Ishikawa (cell line): ENCODE measurements around the gene LIPH.

Experiments used
- CEBPB ChIP-seq: IDR thresholded peaks from 2 replicates; pipeline ENCODE4 v1.6.1; 2012
- CREB1 ChIP-seq: IDR thresholded peaks from 2 replicates; pipeline ENCODE4 v1.6.1; 2012; ENCODE audit warnings: low read depth
- EGR1 ChIP-seq: IDR thresholded peaks from 2 replicates; pipeline ENCODE4 v1.6.1; 2012
- EP300 ChIP-seq: IDR thresholded peaks from 2 replicates; pipeline ENCODE4 v1.6.1; 2012; ENCODE audit warnings: borderline replicate concordance
- NFIC ChIP-seq: IDR thresholded peaks from 2 replicates; pipeline ENCODE4 v1.6.1; 2012
- RAD21 ChIP-seq: IDR thresholded peaks from 2 replicates; pipeline ENCODE4 v1.6.1; 2012; ENCODE audit warnings: low read depth
- TAF1 ChIP-seq: IDR thresholded peaks from 2 replicates; pipeline ENCODE4 v1.6.1; 2012; ENCODE audit warnings: low read depth, mild to moderate bottlenecking
- TCF12 ChIP-seq: IDR thresholded peaks from 2 replicates; pipeline ENCODE4 v1.6.1; 2012; ENCODE audit warnings: low read depth
- TEAD4 ChIP-seq: IDR thresholded peaks from 2 replicates; pipeline ENCODE4 v1.6.1; 2012
- YY1 ChIP-seq: IDR thresholded peaks from 2 replicates; pipeline ENCODE4 v1.6.1; 2012; ENCODE audit warnings: low read depth
- TF ChIP-seq, protein P1 (sequence below): IDR thresholded peaks from 2 replicates; pipeline ENCODE4 v1.6.1; 2012
- TF ChIP-seq, protein P2 (sequence below): IDR thresholded peaks from 2 replicates; pipeline ENCODE4 v1.6.1; 2012; ENCODE audit warnings: low read depth, mild to moderate bottlenecking

DNA sequence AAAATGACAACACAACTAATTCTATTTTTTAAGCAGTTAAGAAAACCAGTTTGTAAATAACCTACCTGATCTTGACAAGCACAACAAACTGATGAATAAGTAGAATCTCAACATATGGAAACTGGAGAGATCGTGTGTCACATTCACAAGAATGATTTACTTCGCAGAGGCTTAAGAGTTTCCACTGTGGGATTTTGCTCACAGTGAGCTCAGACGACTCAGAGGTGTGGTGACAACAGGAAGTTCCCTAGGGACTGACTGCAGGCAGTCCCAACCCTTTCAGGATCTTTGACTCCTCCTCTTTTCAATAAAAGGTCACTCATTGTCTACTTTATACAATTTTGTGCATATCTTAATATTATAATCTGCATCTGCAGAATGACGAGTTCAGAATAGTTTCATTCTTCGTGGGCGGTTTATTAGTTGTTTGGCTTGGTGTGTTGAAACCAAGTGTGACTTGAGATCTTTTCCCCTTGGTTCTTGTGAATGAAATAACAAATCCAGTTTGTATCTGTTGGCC, at the start of gene LIPH:
- TF ChIP-seq YY1 = no peak
- TF ChIP-seq CREB1 = no peak
- TF ChIP-seq, protein P1, sequence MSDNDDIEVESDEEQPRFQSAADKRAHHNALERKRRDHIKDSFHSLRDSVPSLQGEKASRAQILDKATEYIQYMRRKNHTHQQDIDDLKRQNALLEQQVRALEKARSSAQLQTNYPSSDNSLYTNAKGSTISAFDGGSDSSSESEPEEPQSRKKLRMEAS = no peak
- no peak for TF ChIP-seq TEAD4
- TF ChIP-seq CEBPB = no peak
- no peak for TF ChIP-seq TAF1
- peak; percentile 49; the same call in 1 of the 2 replicates for TF ChIP-seq EP300
- TF ChIP-seq, protein P2, sequence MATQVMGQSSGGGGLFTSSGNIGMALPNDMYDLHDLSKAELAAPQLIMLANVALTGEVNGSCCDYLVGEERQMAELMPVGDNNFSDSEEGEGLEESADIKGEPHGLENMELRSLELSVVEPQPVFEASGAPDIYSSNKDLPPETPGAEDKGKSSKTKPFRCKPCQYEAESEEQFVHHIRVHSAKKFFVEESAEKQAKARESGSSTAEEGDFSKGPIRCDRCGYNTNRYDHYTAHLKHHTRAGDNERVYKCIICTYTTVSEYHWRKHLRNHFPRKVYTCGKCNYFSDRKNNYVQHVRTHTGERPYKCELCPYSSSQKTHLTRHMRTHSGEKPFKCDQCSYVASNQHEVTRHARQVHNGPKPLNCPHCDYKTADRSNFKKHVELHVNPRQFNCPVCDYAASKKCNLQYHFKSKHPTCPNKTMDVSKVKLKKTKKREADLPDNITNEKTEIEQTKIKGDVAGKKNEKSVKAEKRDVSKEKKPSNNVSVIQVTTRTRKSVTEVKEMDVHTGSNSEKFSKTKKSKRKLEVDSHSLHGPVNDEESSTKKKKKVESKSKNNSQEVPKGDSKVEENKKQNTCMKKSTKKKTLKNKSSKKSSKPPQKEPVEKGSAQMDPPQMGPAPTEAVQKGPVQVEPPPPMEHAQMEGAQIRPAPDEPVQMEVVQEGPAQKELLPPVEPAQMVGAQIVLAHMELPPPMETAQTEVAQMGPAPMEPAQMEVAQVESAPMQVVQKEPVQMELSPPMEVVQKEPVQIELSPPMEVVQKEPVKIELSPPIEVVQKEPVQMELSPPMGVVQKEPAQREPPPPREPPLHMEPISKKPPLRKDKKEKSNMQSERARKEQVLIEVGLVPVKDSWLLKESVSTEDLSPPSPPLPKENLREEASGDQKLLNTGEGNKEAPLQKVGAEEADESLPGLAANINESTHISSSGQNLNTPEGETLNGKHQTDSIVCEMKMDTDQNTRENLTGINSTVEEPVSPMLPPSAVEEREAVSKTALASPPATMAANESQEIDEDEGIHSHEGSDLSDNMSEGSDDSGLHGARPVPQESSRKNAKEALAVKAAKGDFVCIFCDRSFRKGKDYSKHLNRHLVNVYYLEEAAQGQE = no peak
- no peak for TF ChIP-seq RAD21
- TF ChIP-seq EGR1 = no peak
- no peak; the same call in 1 of the 2 replicates for TF ChIP-seq NFIC
- peak; percentile 52; the same call in 1 of the 2 replicates for TF ChIP-seq TCF12
